Skeletal muscle tissue (tissue), 4 donors: ENCODE results near the gene GLI3. TPM values are rescaled to one million over a fixed set of nuclear protein-coding genes. Genes with fewer than 3 reads are reported as not detected.

Experiments used
- H3K27ac ChIP-seq: one replicate; pipeline ENCODE4 v1.7.0; 2013; ENCODE audit warnings: mild to moderate bottlenecking, low read depth, low read length, inconsistent platforms
- H3K27me3 ChIP-seq, 3 donors: one replicate each; pipeline ENCODE4 v1.7.0; 2013; ENCODE audit warnings: low read length in 3 of 3; ENCODE audit not compliant: control insufficient read depth in 3 of 3, insufficient read depth in 3 of 3
- H3K36me3 ChIP-seq, 3 donors: one replicate each; pipeline ENCODE4 v1.7.0; 2013; ENCODE audit warnings: low read length in 3 of 3; ENCODE audit not compliant: control insufficient read depth in 3 of 3, insufficient read depth in 3 of 3
- H3K4me1 ChIP-seq, 3 donors: one replicate each; pipeline ENCODE4 v1.7.0; 2013; ENCODE audit warnings: low read length in 3 of 3, mild to moderate bottlenecking in 3 of 3; ENCODE audit not compliant: control insufficient read depth in 3 of 3, insufficient read depth in 3 of 3
- H3K4me3 ChIP-seq, 3 donors: one replicate each; pipeline ENCODE4 v1.7.0; 2013; ENCODE audit warnings: low read length in 3 of 3
- H3K9ac ChIP-seq, 3 donors: one replicate each; pipeline ENCODE4 v1.7.0; 2013; ENCODE audit warnings: low read length in 3 of 3, mild to moderate bottlenecking in 3 of 3, moderate library complexity in 2 of 3, low read depth in 1 of 3
- H3K9me3 ChIP-seq, 3 donors: one replicate each; pipeline ENCODE4 v1.7.0; 2013; ENCODE audit warnings: low read length in 3 of 3; ENCODE audit not compliant: control insufficient read depth in 3 of 3
- total RNA-seq: library from RNA; depleted of rRNA; stranded (reverse); fragments of >200 nt; gene quantifications from one replicate; pipeline ENCODE4 v1.2.3, GENCODE V29; 2014
- donor health status: Osteomylitis.

GLI3 gene
- total RNA-seq, 1 donor from 2014 or later: 13.6 TPM

GRCh38 chr7:42105554-42106358 is 131.3 kb downstream of the GLI3 start:
- no peak overlapping the region for H3K9ac ChIP-seq
- H3K36me3 ChIP-seq: no peaks in the 10 kb centered on the region
- H3K4me1 ChIP-seq: peaks cover 18 to 24% (median 22%) of the 10 kb centered on the region in 3 donors
- no peak overlapping the region for H3K27ac ChIP-seq
- H3K27me3 ChIP-seq: peaks cover 0 to 3% (median 0%) of the 10 kb centered on the region in 3 donors
- H3K4me3 ChIP-seq: no peak overlapping the region
- H3K9me3 ChIP-seq: no peaks in the 10 kb centered on the region

GRCh38 chr7:42104694-42105093 is 132.3 kb downstream of the GLI3 start:
- Histone ChIP-seq H3K9me3 (no peaks in the 10 kb centered on the region), H3K4me1 (peaks cover 18 to 24% (median 22%) of the 10 kb centered on the region in 3 donors)

GRCh38 chr7:42104231-42104630 is 132.8 kb downstream of the GLI3 start:
- Histone ChIP-seq H3K27me3 (peaks cover 0 to 3% (median 0%) of the 10 kb centered on the region in 3 donors), H3K27ac (no peak overlapping the region), H3K9me3 (no peaks in the 10 kb centered on the region), H3K9ac (no peak overlapping the region), H3K4me3 (no peak overlapping the region), H3K4me1 (peaks cover 18 to 22% (median 20%) of the 10 kb centered on the region in 3 donors), H3K36me3 (no peaks in the 10 kb centered on the region)

More at GRCh38 chr7:42104694-42105093, 132.3 kb downstream of the GLI3 start:
- Histone ChIP-seq H3K27ac (no peak overlapping the region), H3K9ac (no peak overlapping the region), H3K27me3 (peaks cover 0 to 3% (median 0%) of the 10 kb centered on the region in 3 donors), H3K36me3 (no peaks in the 10 kb centered on the region), H3K4me3 (no peak overlapping the region)

GRCh38 chr7:42103456-42103855 is 133.6 kb downstream of the GLI3 start:
- H3K9ac ChIP-seq: no peak overlapping the region
- peaks cover 0 to 3% (median 0%) of the 10 kb centered on the region in 3 donors for H3K27me3 ChIP-seq
- H3K4me3 ChIP-seq: no peak overlapping the region
- H3K36me3 ChIP-seq: no peaks in the 10 kb centered on the region
- H3K9me3 ChIP-seq: no peaks in the 10 kb centered on the region
- H3K4me1 ChIP-seq: peaks cover 15 to 18% (median 16%) of the 10 kb centered on the region in 3 donors
- no peak overlapping the region for H3K27ac ChIP-seq

GRCh38 chr7:42103020-42103419 is 134.0 kb downstream of the GLI3 start:
- Histone ChIP-seq H3K27ac (no peak overlapping the region), H3K9ac (no peak overlapping the region), H3K36me3 (no peaks in the 10 kb centered on the region), H3K9me3 (no peaks in the 10 kb centered on the region), H3K27me3 (peaks cover 0 to 3% (median 0%) of the 10 kb centered on the region in 3 donors), H3K4me1 (peaks cover 13 to 19% (median 16%) of the 10 kb centered on the region in 3 donors), H3K4me3 (no peak overlapping the region)

GRCh38 chr7:42102301-42102700 is 134.7 kb downstream of the GLI3 start:
- H3K27ac ChIP-seq: no peak overlapping the region
- H3K27me3 ChIP-seq: peaks cover 0 to 3% (median 0%) of the 10 kb centered on the region in 3 donors
- no peak overlapping the region for H3K9ac ChIP-seq
- H3K9me3 ChIP-seq: no peaks in the 10 kb centered on the region
- no peak overlapping the region for H3K4me3 ChIP-seq
- no peaks in the 10 kb centered on the region for H3K36me3 ChIP-seq
- peaks cover 13 to 21% (median 17%) of the 10 kb centered on the region in 3 donors for H3K4me1 ChIP-seq

GRCh38 chr7:42100156-42100508 is 136.9 kb downstream of the GLI3 start:
- Histone ChIP-seq H3K9ac (no peak overlapping the region), H3K4me1 (peaks cover 22 to 32% (median 26%) of the 10 kb centered on the region in 3 donors), H3K27ac (no peak overlapping the region), H3K36me3 (no peaks in the 10 kb centered on the region), H3K4me3 (no peak overlapping the region), H3K27me3 (no peaks in the 10 kb centered on the region), H3K9me3 (no peaks in the 10 kb centered on the region)

GRCh38 chr7:42099470-42100155 is 137.4 kb downstream of the GLI3 start:
- Histone ChIP-seq H3K36me3 (no peaks in the 10 kb centered on the region), H3K27me3 (no peaks in the 10 kb centered on the region), H3K4me3 (no peak overlapping the region), H3K27ac (no peak overlapping the region), H3K9ac (no peak overlapping the region), H3K9me3 (no peaks in the 10 kb centered on the region), H3K4me1 (peaks cover 22 to 32% (median 26%) of the 10 kb centered on the region in 3 donors)

- H3K9ac ChIP-seq: no peak overlapping the region
- H3K9me3 ChIP-seq: no peaks in the 10 kb centered on the region
- no peak overlapping the region for H3K4me3 ChIP-seq
- no peaks in the 10 kb centered on the region for H3K36me3 ChIP-seq
- H3K27ac ChIP-seq: no peak overlapping the region
- peaks cover 22 to 32% (median 26%) of the 10 kb centered on the region in 3 donors for H3K4me1 ChIP-seq
- no peaks in the 10 kb centered on the region for H3K27me3 ChIP-seq
Measured at GRCh38 chr7:42099066-42099465, 137.9 kb downstream of the GLI3 start.

GRCh38 chr7:42097752-42098151 is 139.3 kb downstream of the GLI3 start:
- Histone ChIP-seq H3K4me3 (no peak overlapping the region), H3K9ac (peak overlapping the region in 1 of 3 donors; percentile 68), H3K27ac (peak overlapping the region; percentile 52)

More at GRCh38 chr7:42097752-42098151, 139.3 kb downstream of the GLI3 start:
- Histone ChIP-seq H3K36me3 (no peaks in the 10 kb centered on the region), H3K9me3 (no peaks in the 10 kb centered on the region), H3K27me3 (no peaks in the 10 kb centered on the region), H3K4me1 (peaks cover 20 to 30% (median 25%) of the 10 kb centered on the region in 3 donors)
